Ammon's horn (tissue), 1 donor: ENCODE measurements around the gene DLGAP1.

ENCODE experiments used
- DNase-seq: peaks from one replicate; pipeline ENCODE4 v3.0.0-alpha.2; 2016; ENCODE audit warnings: low spot score

The DLGAP1 gene

DNA sequence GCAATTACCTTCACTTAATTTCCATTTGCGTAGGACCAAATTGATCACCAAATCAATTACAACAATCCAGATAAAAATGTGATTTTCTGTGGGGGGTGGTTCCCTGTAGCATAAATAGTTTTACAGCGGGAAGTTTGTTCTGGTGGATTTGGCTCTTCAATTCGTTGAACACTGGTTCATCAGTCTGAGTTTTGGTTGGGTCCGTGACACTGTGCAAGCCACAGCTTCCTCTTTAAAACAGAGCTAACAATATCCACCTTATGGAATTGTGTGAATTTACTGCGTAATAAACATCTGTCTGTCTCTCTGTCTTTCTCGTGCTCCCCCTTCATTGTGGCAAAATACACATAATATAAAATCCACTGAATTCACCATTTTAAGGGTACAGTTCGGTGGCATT lies 694.4 kb downstream of the DLGAP1 start:
- DNase-seq: no peak

GRCh38 chr18:3759099-3759498 lies 696.0 kb downstream of the DLGAP1 start:
- no peak for DNase-seq

DNA sequence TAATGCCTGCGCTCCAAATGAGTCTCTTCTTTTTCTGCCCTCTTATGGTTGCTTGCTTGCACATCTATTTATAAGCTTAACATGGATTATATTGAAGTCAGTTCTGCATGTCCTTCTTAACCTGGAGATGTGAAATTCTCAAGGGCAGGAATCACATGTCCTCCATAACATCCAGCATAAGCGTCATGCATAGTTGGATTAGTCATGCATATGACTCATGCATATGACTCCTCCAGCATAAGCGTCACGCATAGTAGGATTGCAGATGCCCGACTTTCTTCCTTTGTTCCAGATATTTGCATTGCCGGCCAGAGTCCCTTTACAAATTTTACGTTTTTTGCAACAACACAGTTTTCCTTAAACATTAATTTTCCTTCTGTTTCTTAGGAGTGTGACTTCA lies 696.6 kb downstream of the DLGAP1 start:
- DNase-seq: no peak

DNA sequence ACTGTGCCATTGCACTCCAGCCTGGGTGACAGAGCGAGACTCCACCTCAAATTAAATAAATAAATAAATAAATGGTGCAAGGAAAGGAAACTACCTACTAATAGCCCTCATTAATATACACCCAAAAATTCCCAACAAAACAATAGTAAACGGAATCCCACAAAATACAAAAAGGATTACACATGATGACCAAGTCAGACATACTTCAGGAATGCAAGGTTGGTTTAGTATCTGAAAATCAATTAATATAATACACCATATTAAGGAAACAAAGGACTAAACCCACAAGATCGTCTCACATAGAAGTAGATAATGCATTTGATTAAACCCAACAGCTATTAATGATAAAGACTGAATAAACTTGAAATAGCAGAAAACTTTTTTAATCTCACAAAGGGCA lies 697.7 kb downstream of the DLGAP1 start:
- no peak for DNase-seq

DNA sequence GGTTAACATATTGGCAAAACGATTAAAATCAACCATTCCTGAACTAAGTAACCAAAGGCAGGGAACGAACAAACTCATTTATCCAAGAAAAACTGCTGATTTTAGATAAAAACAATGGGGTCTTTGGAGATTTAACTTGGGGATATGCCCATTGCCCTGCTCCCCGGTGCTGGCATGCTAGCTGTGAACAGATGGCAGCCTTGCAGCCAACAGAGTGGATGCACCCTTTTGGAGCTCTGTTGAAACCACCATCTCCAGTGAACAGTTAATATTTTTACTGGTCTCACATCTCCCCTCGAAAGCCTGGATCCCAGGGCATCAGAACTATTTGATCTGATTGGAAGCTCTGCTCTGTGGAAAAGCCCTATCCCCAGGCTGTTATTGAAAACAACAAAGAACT lies 702.0 kb downstream of the DLGAP1 start:
- DNase-seq: no peak

DNA sequence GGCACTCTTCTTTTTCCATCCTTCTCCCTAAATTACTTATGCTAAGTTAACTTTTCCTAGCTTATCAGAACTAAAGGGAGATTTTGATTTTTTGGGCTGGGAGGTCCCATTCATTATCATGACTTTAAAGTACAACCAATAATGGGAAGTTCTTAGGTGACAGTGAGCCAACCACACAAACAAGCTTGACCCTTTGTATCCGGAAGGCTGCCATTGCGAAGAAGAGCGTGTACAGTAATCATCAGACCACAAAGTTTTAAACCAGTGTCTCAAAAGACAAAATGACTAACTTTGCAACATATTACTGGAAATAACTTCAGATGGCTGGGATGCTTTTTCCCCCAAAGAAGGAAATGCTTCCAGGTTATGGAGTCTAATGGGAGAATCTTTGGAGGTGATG lies 707.0 kb downstream of the DLGAP1 start:
- no peak for DNase-seq

GRCh38 chr18:3747176-3747973 lies 707.7 kb downstream of the DLGAP1 start:
- DNase-seq: no peak

DNA sequence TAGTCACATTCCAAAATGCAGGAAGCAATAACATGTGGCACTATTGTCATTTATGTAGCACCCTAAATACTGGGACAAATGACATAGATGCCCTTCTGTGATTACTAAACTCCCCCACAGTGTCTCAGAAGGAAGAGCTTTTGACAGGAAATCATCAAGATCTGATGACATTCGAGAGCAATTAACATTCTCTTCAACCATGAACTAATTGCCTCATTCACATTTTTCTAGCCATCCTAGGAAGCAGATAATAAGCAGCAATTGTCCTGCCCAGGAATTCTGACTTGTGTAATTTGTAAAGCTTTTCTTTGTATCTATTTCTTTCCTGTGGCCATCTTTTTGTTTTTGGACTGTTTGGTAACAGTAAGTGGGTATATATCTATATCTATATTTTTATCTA lies 712.6 kb downstream of the DLGAP1 start:
- no peak for DNase-seq

- DNase-seq: no peak
These were observed 713.8 kb downstream of the DLGAP1 start for GRCh38 chr18:3741333-3741732.

DNA sequence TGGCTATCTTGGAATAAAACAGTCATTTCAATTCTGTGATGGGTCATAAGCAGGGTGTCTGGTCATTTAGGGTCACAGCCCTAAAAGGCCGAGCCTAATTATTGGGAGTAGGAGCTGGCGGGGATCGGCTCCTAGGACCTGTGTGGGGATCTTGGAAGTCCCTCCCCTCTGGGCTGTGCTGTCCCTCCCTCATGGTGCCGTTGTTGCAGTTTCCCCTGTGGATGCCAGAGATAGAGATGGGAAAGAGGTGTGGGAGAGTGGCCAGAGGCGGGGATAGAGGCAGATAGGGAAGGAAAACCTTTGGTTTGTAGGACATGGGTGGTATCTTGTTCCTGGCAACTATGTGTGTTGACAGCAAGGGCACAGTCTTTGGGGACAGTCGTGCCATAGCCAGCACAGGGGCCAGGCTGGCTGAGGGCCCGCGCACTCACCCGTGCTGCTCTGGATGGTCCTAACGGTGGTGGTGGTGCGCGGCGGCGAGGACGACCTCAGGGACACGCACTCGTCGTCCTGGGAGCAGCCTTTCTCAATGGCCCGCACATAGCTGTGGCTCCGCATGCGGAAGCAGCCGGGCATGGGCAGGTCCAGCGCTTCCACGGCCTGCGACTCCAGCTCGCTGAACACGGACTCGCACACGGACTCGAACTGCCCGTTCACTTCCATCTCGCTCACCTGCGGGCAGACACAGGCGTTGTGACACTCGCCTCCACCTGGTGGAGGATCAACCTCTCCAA lies 726.2 kb downstream of the DLGAP1 start:
- no peak for DNase-seq

DNA sequence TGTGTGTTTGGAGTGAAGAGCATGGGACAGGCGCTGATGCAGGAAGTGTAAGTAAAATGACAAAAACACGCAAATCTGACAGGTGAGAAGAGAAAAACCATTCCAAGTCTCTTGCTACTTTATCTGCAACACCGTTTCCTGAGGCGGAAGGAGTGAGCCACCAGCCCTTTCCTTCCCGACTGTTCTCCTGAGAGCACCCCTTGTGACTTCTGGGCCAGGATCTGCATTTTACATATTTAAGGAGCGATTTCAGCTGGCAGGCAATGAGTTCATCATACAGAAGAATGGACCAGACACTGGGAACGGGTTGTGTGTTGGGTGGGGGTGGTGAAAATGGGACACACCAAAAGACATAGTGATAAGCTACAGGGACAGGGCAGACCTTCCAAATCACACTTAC lies 727.8 kb downstream of the DLGAP1 start:
- no peak for DNase-seq

- no peak for DNase-seq
These were observed 728.7 kb downstream of the DLGAP1 start for GRCh38 chr18:3726238-3726951.

GRCh38 chr18:3725115-3725514 lies 730.0 kb downstream of the DLGAP1 start:
- no peak for DNase-seq

- no peak for DNase-seq
These were observed 731.6 kb downstream of the DLGAP1 start for GRCh38 chr18:3723554-3723953.

- DNase-seq: no peak
These were observed 732.3 kb downstream of the DLGAP1 start for GRCh38 chr18:3722649-3723433.

- DNase-seq: no peak
These were observed 733.1 kb downstream of the DLGAP1 start for GRCh38 chr18:3721771-3722648.

GRCh38 chr18:3720818-3721545 lies 734.1 kb downstream of the DLGAP1 start:
- no peak for DNase-seq

DNA sequence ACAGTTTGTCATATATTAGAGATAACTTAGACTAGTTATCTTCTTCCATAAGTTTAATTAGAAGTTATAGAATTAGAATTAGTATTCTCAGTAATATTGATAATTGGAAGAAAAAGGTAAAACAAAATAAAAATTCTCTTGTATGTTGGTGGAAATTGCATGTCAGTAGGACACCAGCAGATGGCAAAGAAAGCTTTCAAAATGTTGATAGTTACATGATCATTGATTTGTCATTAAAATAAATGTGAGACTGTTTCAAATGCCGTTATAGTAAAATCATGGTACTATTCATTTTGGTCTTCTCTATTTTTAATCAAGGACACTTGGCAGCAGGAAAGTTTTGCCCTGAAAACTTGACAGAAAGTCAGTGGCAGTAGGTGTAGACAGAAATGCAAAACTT lies 734.9 kb downstream of the DLGAP1 start:
- DNase-seq: no peak

GRCh38 chr18:3717376-3718025 lies 737.6 kb downstream of the DLGAP1 start:
- no peak for DNase-seq

DNA sequence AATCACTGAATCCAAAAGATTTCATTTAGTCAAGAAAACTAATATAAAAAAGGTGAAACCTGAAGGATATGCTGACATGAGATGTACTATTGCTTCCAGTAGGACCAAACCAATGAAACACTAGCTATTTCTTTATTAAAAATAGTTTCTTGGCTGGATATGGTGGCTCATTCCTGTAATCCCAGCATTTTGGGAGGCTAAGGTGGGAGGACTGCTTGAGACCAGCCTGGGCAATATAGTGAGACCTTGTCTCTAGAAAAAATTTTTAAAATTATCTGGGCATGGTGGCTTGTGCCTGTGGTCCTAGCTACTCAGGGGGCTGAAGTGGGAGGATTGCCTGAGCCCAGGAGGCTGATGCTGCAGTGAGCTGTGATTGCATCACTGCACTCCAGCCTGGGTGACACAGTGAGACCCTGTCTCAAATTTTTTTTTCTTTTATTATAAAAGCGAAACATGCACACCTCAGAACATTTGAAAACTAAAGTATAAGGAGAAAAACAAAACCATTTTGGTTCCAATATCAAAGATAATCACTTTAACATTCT lies 738.9 kb downstream of the DLGAP1 start:
- DNase-seq: no peak
